HepG2 (cell line): ENCODE measurements around the gene TRPT1. TPM values are rescaled to one million over a fixed set of nuclear protein-coding genes. Genes with fewer than 3 reads are reported as not detected.

Experiments
- ASH2L ChIP-seq: fragments of 300-600, 200-600 bp; sonication (generic); IDR thresholded peaks from 2 replicates; pipeline ENCODE4 v1.7.0; 2017; ENCODE audit warnings: low read depth, mild to moderate bottlenecking, moderate library complexity, mixed read lengths, low read length; ENCODE audit not compliant: insufficient read length
- ATRX ChIP-seq: sonication (generic); formaldehyde crosslinking; IDR thresholded peaks from 2 replicates; pipeline ENCODE4 v1.4.0; 2020; ENCODE audit warnings: missing genetic modification reagents, borderline replicate concordance
- NONO ChIP-seq, 2 experiments: fragments of 450-650 bp in 1 of 2; sonication (generic) in 1 of 2; formaldehyde crosslinking in 1 of 2; IDR thresholded peaks in 1 of 2; conservative IDR thresholded peaks in 1 of 2; 2 replicates each; pipeline versions ENCODE4 v1.6.1 to v1.8.0; 2017 to 2022; ENCODE audit warnings: mild to moderate bottlenecking in 1 of 2, missing genetic modification reagents in 1 of 2, moderate library complexity in 1 of 2
- PTBP1 ChIP-seq: fragments of 200-400 bp; formaldehyde crosslinking; IDR thresholded peaks from 2 replicates; pipeline ENCODE4 v1.6.1; 2018; ENCODE audit warnings: low read length, low read depth; ENCODE audit not compliant: poor library complexity, severe bottlenecking
- RFX3 ChIP-seq: IDR thresholded peaks from 2 replicates; pipeline ENCODE4 v1.6.1; 2016; ENCODE audit warnings: missing biosample characterization, missing genetic modification reagents
- ZFP36 ChIP-seq: fragments of 150-350 bp; IDR thresholded peaks from 2 replicates; pipeline ENCODE4 v1.6.1; 2018; ENCODE audit warnings: borderline replicate concordance, low read length, low read depth; ENCODE audit not compliant: partially characterized antibody
- ZNF841 ChIP-seq: sonication (generic); formaldehyde crosslinking; IDR thresholded peaks from 2 replicates; pipeline ENCODE4 v1.8.1; 2023; ENCODE audit warnings: missing genetic modification reagents, borderline replicate concordance
- polyA plus RNA-seq, 8 experiments: library from polyadenylated mRNA; depleted of rRNA in 3 of 8; stranded (reverse) in 7 of 8; unstranded in 1 of 8; fragments of >200 nt; fragmentation: Illumina TruSeq in 4 of 8; extraction: Trizol in 4 of 8; gene quantifications; 2 replicates each; pipeline versions ENCODE4 v1.2.1 to v1.2.3, GENCODE V29; 2011 to 2016; ENCODE audit warnings: low read depth in 4 of 8, missing spikeins in 1 of 8, mixed read lengths in 1 of 8; ENCODE audit not compliant: insufficient read depth in 1 of 8
- total RNA-seq, 5 experiments: library from RNA; depleted of rRNA; stranded (reverse); fragments of >200 nt; fragmentation: Illumina TruSeq; extraction: Trizol; gene quantifications; 2 replicates each; pipeline ENCODE4 v1.2.3, GENCODE V29; 2016; ENCODE audit warnings: low read depth in 1 of 5
- TF ChIP-seq, protein P1 (sequence below): sonication (generic); formaldehyde crosslinking; IDR thresholded peaks from 2 replicates; pipeline ENCODE4 v1.4.0; 2020; ENCODE audit warnings: mild to moderate bottlenecking, missing genetic modification reagents, borderline replicate concordance
- TF ChIP-seq, protein P2 (sequence below): sonication (generic); formaldehyde crosslinking; IDR thresholded peaks from 2 replicates; pipeline ENCODE4 v1.5.1; 2020; ENCODE audit warnings: mild to moderate bottlenecking, missing genetic modification reagents
- TF ChIP-seq, protein P3 (sequence below): sonication (generic); formaldehyde crosslinking; IDR thresholded peaks from 2 replicates; pipeline ENCODE4 v1.8.1; 2023; ENCODE audit warnings: mild to moderate bottlenecking, moderate library complexity, missing genetic modification reagents
- TF ChIP-seq, protein P4 (sequence below): IDR thresholded peaks from 2 replicates; pipeline ENCODE4 v1.4.0; 2020; ENCODE audit warnings: mild to moderate bottlenecking, missing genetic modification reagents

The TRPT1 gene
- total and polyA plus RNA-seq, 2 of the 13 experiments (the other 11 are each of a cell fraction or from before 2014, with no cell fraction given), result 24.8 to 40.7 TPM

DNA sequence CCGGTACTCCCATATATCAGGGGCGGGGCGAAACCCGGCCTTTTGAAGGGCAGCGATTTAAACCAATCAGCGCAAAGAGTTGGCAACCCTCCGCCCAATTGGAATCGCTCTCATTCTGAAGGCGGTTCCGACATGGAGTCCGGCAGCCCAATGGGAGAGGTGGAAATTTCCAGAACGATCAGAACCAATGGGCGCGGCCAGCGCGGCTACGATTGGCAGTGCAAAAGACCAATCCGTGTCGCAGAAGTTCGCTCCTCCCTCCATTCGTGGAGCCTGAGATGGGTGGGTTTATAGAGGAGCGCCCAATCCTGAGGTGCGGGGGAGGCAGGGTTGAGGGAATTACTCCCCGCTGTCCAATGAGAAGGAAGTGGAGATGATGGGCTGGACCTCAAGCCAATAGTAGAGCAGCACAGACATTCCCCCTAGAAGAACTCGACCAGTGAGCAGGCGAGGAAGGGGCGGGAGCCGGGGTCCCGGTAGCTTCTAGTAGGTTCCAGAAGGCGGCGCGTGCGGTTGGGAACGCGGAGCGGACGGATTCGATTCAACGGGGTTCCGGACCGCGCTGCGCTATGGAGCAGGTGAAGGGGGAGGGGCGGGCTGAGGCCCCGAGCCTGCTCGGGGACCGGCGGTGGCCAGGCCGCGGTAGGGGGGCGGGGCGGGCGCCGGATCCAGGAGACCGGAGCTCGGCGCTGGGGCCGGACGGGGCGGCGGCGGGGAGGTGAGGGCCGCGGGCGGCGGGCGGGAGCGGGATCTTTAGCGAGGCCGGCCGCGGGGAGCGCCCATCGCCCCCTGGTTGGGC, 40.1 kb downstream of the TRPT1 start, which contains the start of gene STIP1 (continued):
- TF ChIP-seq PTBP1 (no peak), ZFP36 (no peak), RFX3 (CRISPR knock-in tag) (no peak), ATRX (CRISPR knock-in tag) (no peak), NONO (IDR thresholded peaks at IDR 0.05) (no peak), NONO (CRISPR knock-in tag; conservative IDR thresholded peaks at IDR 0.05) (no peak), ZNF841 (no peak), ASH2L (peak; percentile 51)
- TF ChIP-seq, protein P1, sequence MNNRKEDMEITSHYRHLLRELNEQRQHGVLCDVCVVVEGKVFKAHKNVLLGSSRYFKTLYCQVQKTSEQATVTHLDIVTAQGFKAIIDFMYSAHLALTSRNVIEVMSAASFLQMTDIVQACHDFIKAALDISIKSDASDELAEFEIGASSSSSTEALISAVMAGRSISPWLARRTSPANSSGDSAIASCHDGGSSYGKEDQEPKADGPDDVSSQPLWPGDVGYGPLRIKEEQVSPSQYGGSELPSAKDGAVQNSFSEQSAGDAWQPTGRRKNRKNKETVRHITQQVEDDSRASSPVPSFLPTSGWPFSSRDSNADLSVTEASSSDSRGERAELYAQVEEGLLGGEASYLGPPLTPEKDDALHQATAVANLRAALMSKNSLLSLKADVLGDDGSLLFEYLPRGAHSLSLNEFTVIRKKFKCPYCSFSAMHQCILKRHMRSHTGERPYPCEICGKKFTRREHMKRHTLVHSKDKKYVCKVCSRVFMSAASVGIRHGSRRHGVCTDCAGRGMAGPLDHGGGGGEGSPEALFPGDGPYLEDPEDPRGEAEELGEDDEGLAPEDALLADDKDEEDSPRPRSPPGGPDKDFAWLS (CRISPR knock-in tag), result no peak
- TF ChIP-seq, protein P2, sequence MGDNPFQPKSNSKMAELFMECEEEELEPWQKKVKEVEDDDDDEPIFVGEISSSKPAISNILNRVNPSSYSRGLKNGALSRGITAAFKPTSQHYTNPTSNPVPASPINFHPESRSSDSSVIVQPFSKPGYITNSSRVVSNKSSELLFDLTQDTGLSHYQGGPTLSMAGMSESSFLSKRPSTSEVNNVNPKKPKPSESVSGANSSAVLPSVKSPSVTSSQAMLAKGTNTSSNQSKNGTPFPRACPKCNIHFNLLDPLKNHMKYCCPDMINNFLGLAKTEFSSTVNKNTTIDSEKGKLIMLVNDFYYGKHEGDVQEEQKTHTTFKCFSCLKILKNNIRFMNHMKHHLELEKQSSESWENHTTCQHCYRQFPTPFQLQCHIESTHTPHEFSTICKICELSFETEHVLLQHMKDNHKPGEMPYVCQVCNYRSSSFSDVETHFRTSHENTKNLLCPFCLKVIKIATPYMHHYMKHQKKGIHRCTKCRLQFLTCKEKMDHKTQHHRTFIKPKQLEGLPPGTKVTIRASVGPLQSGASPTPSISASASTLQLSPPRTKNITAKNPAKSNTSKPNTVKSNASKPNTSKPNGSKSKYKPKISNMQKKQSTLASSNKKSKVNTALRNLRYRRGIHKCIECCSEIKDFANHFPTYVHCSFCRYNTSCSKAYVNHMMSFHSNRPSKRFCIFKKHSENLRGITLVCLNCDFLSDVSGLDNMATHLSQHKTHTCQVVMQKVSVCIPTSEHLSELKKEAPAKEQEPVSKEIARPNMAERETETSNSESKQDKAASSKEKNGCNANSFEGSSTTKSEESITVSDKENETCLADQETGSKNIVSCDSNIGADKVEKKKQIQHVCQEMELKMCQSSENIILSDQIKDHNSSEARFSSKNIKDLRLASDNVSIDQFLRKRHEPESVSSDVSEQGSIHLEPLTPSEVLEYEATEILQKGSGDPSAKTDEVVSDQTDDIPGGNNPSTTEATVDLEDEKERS, result no peak
- TF ChIP-seq, protein P3, sequence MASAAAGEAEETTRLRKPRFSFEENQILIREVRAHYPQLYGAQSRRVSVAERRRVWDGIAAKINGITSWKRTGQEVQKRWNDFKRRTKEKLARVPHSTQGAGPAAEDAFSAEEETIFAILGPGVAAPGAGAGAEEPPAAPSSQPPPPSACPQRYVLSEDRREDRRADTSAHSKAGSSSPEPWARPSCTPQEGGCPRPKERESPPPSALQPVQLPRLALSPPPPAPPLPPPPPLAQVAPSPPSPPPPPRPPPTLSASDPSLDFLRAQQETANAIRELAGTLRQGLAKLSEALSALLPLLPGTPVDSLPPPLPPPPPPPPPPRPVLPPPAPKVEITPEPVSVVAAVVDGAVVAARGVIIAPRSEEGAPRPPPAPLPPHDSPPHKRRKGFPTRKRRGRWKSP (CRISPR knock-in tag), result no peak; the same call in 1 of the 2 replicates
- TF ChIP-seq, protein P4, sequence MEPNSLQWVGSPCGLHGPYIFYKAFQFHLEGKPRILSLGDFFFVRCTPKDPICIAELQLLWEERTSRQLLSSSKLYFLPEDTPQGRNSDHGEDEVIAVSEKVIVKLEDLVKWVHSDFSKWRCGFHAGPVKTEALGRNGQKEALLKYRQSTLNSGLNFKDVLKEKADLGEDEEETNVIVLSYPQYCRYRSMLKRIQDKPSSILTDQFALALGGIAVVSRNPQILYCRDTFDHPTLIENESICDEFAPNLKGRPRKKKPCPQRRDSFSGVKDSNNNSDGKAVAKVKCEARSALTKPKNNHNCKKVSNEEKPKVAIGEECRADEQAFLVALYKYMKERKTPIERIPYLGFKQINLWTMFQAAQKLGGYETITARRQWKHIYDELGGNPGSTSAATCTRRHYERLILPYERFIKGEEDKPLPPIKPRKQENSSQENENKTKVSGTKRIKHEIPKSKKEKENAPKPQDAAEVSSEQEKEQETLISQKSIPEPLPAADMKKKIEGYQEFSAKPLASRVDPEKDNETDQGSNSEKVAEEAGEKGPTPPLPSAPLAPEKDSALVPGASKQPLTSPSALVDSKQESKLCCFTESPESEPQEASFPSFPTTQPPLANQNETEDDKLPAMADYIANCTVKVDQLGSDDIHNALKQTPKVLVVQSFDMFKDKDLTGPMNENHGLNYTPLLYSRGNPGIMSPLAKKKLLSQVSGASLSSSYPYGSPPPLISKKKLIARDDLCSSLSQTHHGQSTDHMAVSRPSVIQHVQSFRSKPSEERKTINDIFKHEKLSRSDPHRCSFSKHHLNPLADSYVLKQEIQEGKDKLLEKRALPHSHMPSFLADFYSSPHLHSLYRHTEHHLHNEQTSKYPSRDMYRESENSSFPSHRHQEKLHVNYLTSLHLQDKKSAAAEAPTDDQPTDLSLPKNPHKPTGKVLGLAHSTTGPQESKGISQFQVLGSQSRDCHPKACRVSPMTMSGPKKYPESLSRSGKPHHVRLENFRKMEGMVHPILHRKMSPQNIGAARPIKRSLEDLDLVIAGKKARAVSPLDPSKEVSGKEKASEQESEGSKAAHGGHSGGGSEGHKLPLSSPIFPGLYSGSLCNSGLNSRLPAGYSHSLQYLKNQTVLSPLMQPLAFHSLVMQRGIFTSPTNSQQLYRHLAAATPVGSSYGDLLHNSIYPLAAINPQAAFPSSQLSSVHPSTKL (CRISPR knock-in tag), result peak; percentile 34; the same call in 1 of the 2 replicates
